ENCODE results near the gene ZNF750.

ZNF750 gene

GRCh38 chr17:82872591-82873520, 33.0 kb upstream of the ZNF750 start:
- H3K4me3 ChIP-seq (replicated peaks in 1 of 2; ENCODE audit: low read depth in 2 of 2, low read length in 2 of 2) = no peak overlapping the region
- DNase-seq (ENCODE audit: low read depth in 2 of 2) = no peak
- TF ChIP-seq, protein P1, sequence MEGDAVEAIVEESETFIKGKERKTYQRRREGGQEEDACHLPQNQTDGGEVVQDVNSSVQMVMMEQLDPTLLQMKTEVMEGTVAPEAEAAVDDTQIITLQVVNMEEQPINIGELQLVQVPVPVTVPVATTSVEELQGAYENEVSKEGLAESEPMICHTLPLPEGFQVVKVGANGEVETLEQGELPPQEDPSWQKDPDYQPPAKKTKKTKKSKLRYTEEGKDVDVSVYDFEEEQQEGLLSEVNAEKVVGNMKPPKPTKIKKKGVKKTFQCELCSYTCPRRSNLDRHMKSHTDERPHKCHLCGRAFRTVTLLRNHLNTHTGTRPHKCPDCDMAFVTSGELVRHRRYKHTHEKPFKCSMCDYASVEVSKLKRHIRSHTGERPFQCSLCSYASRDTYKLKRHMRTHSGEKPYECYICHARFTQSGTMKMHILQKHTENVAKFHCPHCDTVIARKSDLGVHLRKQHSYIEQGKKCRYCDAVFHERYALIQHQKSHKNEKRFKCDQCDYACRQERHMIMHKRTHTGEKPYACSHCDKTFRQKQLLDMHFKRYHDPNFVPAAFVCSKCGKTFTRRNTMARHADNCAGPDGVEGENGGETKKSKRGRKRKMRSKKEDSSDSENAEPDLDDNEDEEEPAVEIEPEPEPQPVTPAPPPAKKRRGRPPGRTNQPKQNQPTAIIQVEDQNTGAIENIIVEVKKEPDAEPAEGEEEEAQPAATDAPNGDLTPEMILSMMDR (IDR thresholded peaks at IDR 0.05; ENCODE audit: low read depth, low read length) = no peak

DNA sequence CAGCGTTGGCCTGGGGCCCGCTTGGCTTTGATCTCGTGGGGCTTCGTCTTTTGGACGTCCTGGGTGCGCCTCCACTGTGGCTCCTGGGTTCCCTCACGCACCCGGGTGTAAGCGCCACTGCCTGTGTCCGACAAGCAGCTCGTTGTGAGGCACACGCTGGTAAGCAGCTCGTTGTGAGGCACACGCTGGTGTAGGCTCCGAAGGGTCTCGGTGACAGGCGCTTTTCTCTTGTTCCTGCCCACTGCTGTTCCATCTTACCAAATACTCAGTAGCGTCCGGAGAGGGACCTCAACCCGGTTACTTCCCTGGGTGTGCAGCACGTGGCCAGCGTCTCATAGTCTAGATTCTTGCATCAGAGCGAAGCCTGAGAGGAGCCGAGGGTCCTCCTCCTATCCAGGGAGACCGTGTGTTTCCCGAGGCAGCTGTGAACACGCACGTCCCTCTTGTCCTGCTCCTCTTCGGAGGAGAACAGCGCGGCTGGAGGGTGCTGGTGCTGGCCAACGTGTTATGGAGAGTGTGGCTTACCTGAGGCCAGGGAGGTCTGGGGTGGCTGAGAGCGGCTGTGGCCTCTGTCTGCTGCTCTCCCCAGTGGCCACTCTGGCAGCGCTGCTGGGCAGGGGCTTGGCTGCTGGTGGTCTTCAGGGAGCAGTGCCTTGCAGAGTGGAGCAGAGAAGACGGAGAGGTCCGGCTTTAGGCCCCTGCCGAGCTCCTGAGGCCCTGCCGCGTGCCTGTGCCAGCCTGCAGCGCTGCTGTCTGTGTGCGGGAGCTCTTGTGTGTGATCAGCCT, 32.1 kb upstream of the ZNF750 start:
- DNase-seq (ENCODE audit: low read depth in 2 of 2) = no peak
- no peak overlapping the region for H3K4me3 ChIP-seq (replicated peaks in 1 of 2; ENCODE audit: low read depth in 2 of 2, low read length in 2 of 2)
- TF ChIP-seq, protein P1 (IDR thresholded peaks at IDR 0.05; ENCODE audit: low read depth, low read length) = no peak

DNA sequence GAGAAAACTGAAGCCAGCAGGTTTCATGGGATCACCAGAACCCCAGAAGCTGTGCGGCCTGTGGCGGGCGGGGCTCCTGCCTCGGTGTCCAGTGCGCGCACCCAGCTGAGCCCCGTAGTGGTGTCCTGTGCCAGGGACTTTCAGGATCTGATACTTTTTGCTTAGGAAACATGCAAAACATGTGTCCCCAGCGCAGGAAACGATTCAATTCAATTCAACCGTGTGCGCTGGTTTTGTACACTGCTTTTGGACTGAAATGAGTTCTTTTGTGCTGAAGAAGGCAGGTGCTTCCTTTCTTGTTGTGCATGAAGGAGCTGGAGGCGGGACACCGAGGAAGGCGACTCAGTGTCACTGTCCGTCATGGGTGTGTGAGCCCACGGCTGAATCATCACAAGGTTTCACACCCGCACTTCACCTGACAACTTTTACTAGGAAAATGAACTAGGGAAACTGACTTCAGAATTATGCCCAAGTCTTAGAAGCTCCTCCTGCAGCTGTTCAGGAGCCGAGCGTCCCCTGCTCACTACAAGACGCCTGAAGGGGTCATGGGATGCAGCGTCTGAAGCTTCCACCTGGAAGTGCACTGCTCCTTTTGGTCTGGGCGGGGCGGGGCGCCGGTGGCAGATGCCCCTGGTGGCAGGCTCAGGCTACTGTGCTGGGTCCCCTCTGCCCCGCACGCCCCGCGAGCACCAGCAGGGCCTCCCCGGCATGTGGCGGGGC, 31.4 kb upstream of the ZNF750 start:
- no peak overlapping the region for H3K4me3 ChIP-seq (replicated peaks in 1 of 2; ENCODE audit: low read depth in 2 of 2, low read length in 2 of 2)
- TF ChIP-seq, protein P1 (IDR thresholded peaks at IDR 0.05; ENCODE audit: low read depth, low read length) = no peak
- DNase-seq (ENCODE audit: low read depth in 2 of 2) = peak in 1 of 2 donors; percentile 11

DNA sequence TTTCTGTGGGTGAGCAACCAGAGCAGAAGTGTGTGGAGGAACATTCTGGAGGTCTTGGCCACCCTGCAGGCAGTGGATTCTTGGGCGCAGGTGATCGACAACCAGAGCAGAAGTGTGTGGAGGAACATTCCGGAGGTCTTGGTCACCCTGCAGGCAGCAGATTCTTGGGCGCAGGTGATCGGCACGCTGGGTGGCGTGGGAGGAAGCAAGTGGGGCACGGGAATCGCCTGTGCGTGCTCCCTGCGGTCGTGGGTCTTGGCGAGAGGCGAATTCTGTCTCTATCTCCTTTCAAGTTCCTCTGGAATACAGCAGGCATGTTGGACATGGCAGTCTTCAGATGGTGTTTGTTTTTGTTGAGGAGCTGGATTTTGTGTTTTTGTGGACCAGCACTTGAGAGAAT, 30.7 kb upstream of the ZNF750 start:
- no peak overlapping the region for H3K4me3 ChIP-seq (replicated peaks in 1 of 2; ENCODE audit: low read depth in 2 of 2, low read length in 2 of 2)
- TF ChIP-seq, protein P1 (IDR thresholded peaks at IDR 0.05; ENCODE audit: low read depth, low read length) = no peak
- DNase-seq (ENCODE audit: low read depth in 2 of 2) = no peak

DNA sequence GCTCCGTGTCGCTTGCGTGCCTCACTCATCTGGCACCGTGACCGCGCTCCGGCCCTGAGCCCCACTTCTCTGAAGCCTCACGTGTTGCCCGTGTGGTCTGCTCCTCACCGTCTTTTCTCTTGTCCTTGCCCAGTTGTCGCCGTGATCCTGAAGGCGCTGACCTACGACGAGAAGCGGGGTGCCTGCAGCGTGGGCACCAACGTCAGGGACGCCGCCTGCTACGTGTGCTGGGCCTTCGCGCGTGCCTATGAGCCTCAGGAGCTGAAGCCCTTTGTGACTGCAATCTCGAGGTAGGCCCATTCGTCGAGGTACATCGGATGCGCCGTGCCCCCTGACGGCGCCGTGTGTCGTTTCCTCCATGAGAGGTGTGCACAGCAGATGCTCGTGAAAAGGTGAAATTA, 30.3 kb upstream of the ZNF750 start:
- TF ChIP-seq, protein P1 (IDR thresholded peaks at IDR 0.05; ENCODE audit: low read depth, low read length) = no peak
- DNase-seq (ENCODE audit: low read depth in 2 of 2) = no peak
- H3K4me3 ChIP-seq (replicated peaks in 1 of 2; ENCODE audit: low read depth in 2 of 2, low read length in 2 of 2) = no peak overlapping the region

GRCh38 chr17:82869536-82869935, 29.7 kb upstream of the ZNF750 start:
- DNase-seq (ENCODE audit: low read depth in 2 of 2) = no peak
- TF ChIP-seq, protein P1 (IDR thresholded peaks at IDR 0.05; ENCODE audit: low read depth, low read length) = no peak
- no peak overlapping the region for H3K4me3 ChIP-seq (replicated peaks in 1 of 2; ENCODE audit: low read depth in 2 of 2, low read length in 2 of 2)

All from cardiac fibroblast (primary cell).